ENCODE measurements around the gene PRICKLE2. TPM values are rescaled to one million over a fixed set of nuclear protein-coding genes. Genes with fewer than 3 reads are reported as not detected.

PRICKLE2 gene
- total RNA-seq, 1 donor from 2014 or later, result 43.5 TPM

GRCh38 chr3:64053581-64053980 is 171.7 kb downstream of the PRICKLE2 start:
- no peaks in the 10 kb centered on the region for H3K27me3 ChIP-seq (ENCODE audit: low read depth)
- H3K27ac ChIP-seq, result no peak overlapping the region
- no peak for TF ChIP-seq CTCF (IDR thresholded peaks at IDR 0.05)
- intact Hi-C loops (cut with DNase I), result no loop called here
- H3K9me3 ChIP-seq, result no peaks in the 10 kb centered on the region
- no peaks in the 10 kb centered on the region for H3K4me1 ChIP-seq
- DNase-seq (no peak), ATAC-seq (no peak)
- H3K36me3 ChIP-seq, result no peaks in the 10 kb centered on the region
- no peak overlapping the region for H3K4me3 ChIP-seq

GRCh38 chr3:64053117-64053516 is 172.1 kb downstream of the PRICKLE2 start:
- Histone ChIP-seq H3K27me3 (ENCODE audit: low read depth) (no peaks in the 10 kb centered on the region), H3K4me3 (no peak overlapping the region), H3K9me3 (no peaks in the 10 kb centered on the region), H3K36me3 (no peaks in the 10 kb centered on the region), H3K4me1 (no peaks in the 10 kb centered on the region), H3K27ac (no peak overlapping the region)
- ATAC-seq (no peak), DNase-seq (no peak)
- intact Hi-C loops (cut with DNase I), result no loop called here
- TF ChIP-seq CTCF (IDR thresholded peaks at IDR 0.05), result no peak

GRCh38 chr3:64049832-64050231 is 175.4 kb downstream of the PRICKLE2 start:
- no peaks in the 10 kb centered on the region for H3K36me3 ChIP-seq
- TF ChIP-seq CTCF (IDR thresholded peaks at IDR 0.05), result no peak
- H3K9me3 ChIP-seq, result no peaks in the 10 kb centered on the region
- ATAC-seq (no peak), DNase-seq (no peak)
- H3K27me3 ChIP-seq (ENCODE audit: low read depth), result no peaks in the 10 kb centered on the region
- intact Hi-C loops (cut with DNase I), result no loop called here
- H3K4me1 ChIP-seq, result no peaks in the 10 kb centered on the region
- H3K4me3 ChIP-seq, result no peak overlapping the region
- no peak overlapping the region for H3K27ac ChIP-seq

GRCh38 chr3:64049136-64049535 is 176.1 kb downstream of the PRICKLE2 start:
- Histone ChIP-seq H3K36me3 (no peaks in the 10 kb centered on the region), H3K9me3 (no peaks in the 10 kb centered on the region), H3K27ac (no peak overlapping the region), H3K27me3 (ENCODE audit: low read depth) (no peaks in the 10 kb centered on the region), H3K4me1 (no peaks in the 10 kb centered on the region), H3K4me3 (no peak overlapping the region)
- no peak for ATAC-seq
- intact Hi-C loops (cut with DNase I), result no loop called here
- no peak for DNase-seq
- no peak for TF ChIP-seq CTCF (IDR thresholded peaks at IDR 0.05)

GRCh38 chr3:64048631-64049061 is 176.6 kb downstream of the PRICKLE2 start:
- TF ChIP-seq CTCF (IDR thresholded peaks at IDR 0.05), result no peak
- no peak for DNase-seq
- Histone ChIP-seq H3K27ac (no peak overlapping the region), H3K9me3 (no peaks in the 10 kb centered on the region), H3K4me3 (no peak overlapping the region), H3K4me1 (no peaks in the 10 kb centered on the region), H3K27me3 (ENCODE audit: low read depth) (no peaks in the 10 kb centered on the region), H3K36me3 (no peaks in the 10 kb centered on the region)
- intact Hi-C loops (cut with DNase I), result no loop called here
- no peak for ATAC-seq

- TF ChIP-seq CTCF (IDR thresholded peaks at IDR 0.05), result no peak
- ATAC-seq, result no peak
- Histone ChIP-seq H3K27me3 (ENCODE audit: low read depth) (no peaks in the 10 kb centered on the region), H3K4me1 (no peaks in the 10 kb centered on the region), H3K9me3 (no peaks in the 10 kb centered on the region), H3K36me3 (no peaks in the 10 kb centered on the region), H3K4me3 (no peak overlapping the region), H3K27ac (no peak overlapping the region)
- intact Hi-C loops (cut with DNase I), result no loop called here
- DNase-seq, result no peak
Observed at GRCh38 chr3:64047787-64048186, 177.5 kb downstream of the PRICKLE2 start.
